HG03097 (cell line): ENCODE measurements around the gene NIM1K.
A peak's percentile ranks its signal among the peaks of the same experiment; 100 is the strongest.
"Not testable (repeated sequence)": the region's sequence is repeated elsewhere in the genome, so short reads cannot be mapped to it uniquely, and the experiment has no call there.

ENCODE experiments used
- ATAC-seq: cut with Tn5 transposase; IDR thresholded peaks from one replicate; pipeline ENCODE4 v1.9.1; 2021; ENCODE audit not compliant: unreplicated experiment, low FRiP score

The NIM1K gene

GRCh38 chr5:43274435-43275114, 82.5 kb downstream of the NIM1K start:
- no peak for ATAC-seq

GRCh38 chr5:43275391-43275790, 83.4 kb downstream of the NIM1K start:
- ATAC-seq = no peak

- ATAC-seq = no peak
Measured at GRCh38 chr5:43279548-43280274, 87.7 kb downstream of the NIM1K start.

GRCh38 chr5:43281840-43282658, 90.0 kb downstream of the NIM1K start:
- no peak for ATAC-seq

- ATAC-seq = no peak
Measured at GRCh38 chr5:43286623-43287022, 94.6 kb downstream of the NIM1K start.

GRCh38 chr5:43287493-43287892, 95.5 kb downstream of the NIM1K start:
- ATAC-seq = no peak

GRCh38 chr5:43288269-43288831, 96.3 kb downstream of the NIM1K start:
- no peak for ATAC-seq

- ATAC-seq = no peak
Measured at GRCh38 chr5:43290726-43291125, 98.7 kb downstream of the NIM1K start.

GRCh38 chr5:43294226-43294625, 102.2 kb downstream of the NIM1K start:
- ATAC-seq = no peak

- ATAC-seq = no peak
Measured at GRCh38 chr5:43295202-43295601, 103.2 kb downstream of the NIM1K start.

GRCh38 chr5:43296835-43297234, 104.8 kb downstream of the NIM1K start:
- no peak for ATAC-seq

- ATAC-seq = no peak
Measured at GRCh38 chr5:43298443-43298842, 106.4 kb downstream of the NIM1K start.

- ATAC-seq = no peak
Measured at GRCh38 chr5:43300112-43300511, 108.1 kb downstream of the NIM1K start.

GRCh38 chr5:43301653-43302091, 109.6 kb downstream of the NIM1K start:
- no peak for ATAC-seq

- no peak for ATAC-seq
Measured at GRCh38 chr5:43302481-43302880, 110.5 kb downstream of the NIM1K start.

- ATAC-seq = no peak
Measured at GRCh38 chr5:43303242-43303641, 111.2 kb downstream of the NIM1K start.

- no peak for ATAC-seq
Measured at GRCh38 chr5:43304525-43304924, 112.5 kb downstream of the NIM1K start.

GRCh38 chr5:43305948-43306565, 114.0 kb downstream of the NIM1K start:
- peak; percentile 41 for ATAC-seq

- ATAC-seq = not testable (repeated sequence)
Measured at GRCh38 chr5:43306954-43307353, 114.9 kb downstream of the NIM1K start.

GRCh38 chr5:43309122-43309521, 117.1 kb downstream of the NIM1K start:
- ATAC-seq = no peak

GRCh38 chr5:43309637-43310036, 117.6 kb downstream of the NIM1K start:
- no peak for ATAC-seq
